Lower lobe of right lung (tissue), 2 donors: ENCODE results near the gene GRIK4. TPM values are rescaled to one million over a fixed set of nuclear protein-coding genes. Genes with fewer than 3 reads are reported as not detected.

Experiments used
- ATAC-seq, 2 donors: fragments of 200-7000 bp; cut with Tn5 transposase; one replicate each; pipeline ENCODE4 v1.9.1; 2020 to 2022; ENCODE audit warnings: mild to moderate bottlenecking in 2 of 2, moderate library complexity in 2 of 2
- DNase-seq: peaks from one replicate; pipeline ENCODE4 v3.0.0-alpha.2; 2020
- H3K27ac ChIP-seq: fragments of 200-600 bp; one replicate; pipeline ENCODE4 v1.8.0; 2022
- H3K27me3 ChIP-seq: fragments of 200-600 bp; one replicate; pipeline ENCODE4 v1.8.0; 2022; ENCODE audit warnings: low read depth
- H3K36me3 ChIP-seq: fragments of 200-600 bp; one replicate; pipeline ENCODE4 v1.8.0; 2022; ENCODE audit warnings: mild to moderate bottlenecking
- H3K4me1 ChIP-seq: fragments of 200-600 bp; one replicate; pipeline ENCODE4 v1.8.0; 2022
- H3K4me3 ChIP-seq: fragments of 200-600 bp; one replicate; pipeline ENCODE4 v1.8.0; 2022; ENCODE audit warnings: mild to moderate bottlenecking
- H3K9me3 ChIP-seq: fragments of 200-600 bp; one replicate; pipeline ENCODE4 v1.8.0; 2022
- CTCF ChIP-seq: fragments of 200-600 bp; IDR thresholded peaks from one replicate; pipeline ENCODE4 v1.8.0; 2022; ENCODE audit warnings: antibody characterized with exemption, mild to moderate bottlenecking
- intact Hi-C: fragments of 100-400 bp; cut with DNase I; formaldehyde crosslinking; loops from one replicate; pipeline ENCODE4 v1.11.0; 2022
- total RNA-seq: library from RNA; stranded (reverse); fragmentation: NEBNext Ultra II Directional; extraction: Animal tissue kit (Norgen Biotek cat#: 25700); gene quantifications from one replicate; pipeline ENCODE4 v1.2.1, GENCODE V29; 2021
- donor health status: DM: no; HTN: yes; CAD: no; lungs with severe emphysema.

Gene GRIK4
- total RNA-seq, 1 donor from 2014 or later = 2.2 TPM

GRCh38 chr11:120629407-120630080 is 118.0 kb downstream of the GRIK4 start:
- H3K36me3 ChIP-seq = no peaks in the 10 kb centered on the region
- ATAC-seq (no peak), DNase-seq (peak; percentile 27)
- H3K27ac ChIP-seq = no peak overlapping the region
- H3K9me3 ChIP-seq = no peaks in the 10 kb centered on the region
- no peaks in the 10 kb centered on the region for H3K27me3 ChIP-seq
- no peak for TF ChIP-seq CTCF
- intact Hi-C loops = no loop called here
- no peak overlapping the region for H3K4me3 ChIP-seq
- H3K4me1 ChIP-seq = no peaks in the 10 kb centered on the region

- ATAC-seq (no peak), DNase-seq (peak; percentile 40)
- Histone ChIP-seq H3K27me3 (no peaks in the 10 kb centered on the region), H3K9me3 (no peaks in the 10 kb centered on the region), H3K4me1 (no peaks in the 10 kb centered on the region), H3K36me3 (no peaks in the 10 kb centered on the region), H3K27ac (no peak overlapping the region), H3K4me3 (no peak overlapping the region)
- TF ChIP-seq CTCF = no peak
- intact Hi-C loops = no loop called here
Measured at GRCh38 chr11:120630122-120630521, 118.6 kb downstream of the GRIK4 start.

GRCh38 chr11:120632579-120632978 is 121.0 kb downstream of the GRIK4 start:
- ATAC-seq (no peak), DNase-seq (peak; percentile 1)
- no peak for TF ChIP-seq CTCF
- Histone ChIP-seq H3K9me3 (no peaks in the 10 kb centered on the region), H3K36me3 (no peaks in the 10 kb centered on the region), H3K4me1 (no peaks in the 10 kb centered on the region), H3K27ac (no peak overlapping the region), H3K27me3 (peaks cover 2% of the 10 kb centered on the region), H3K4me3 (no peak overlapping the region)
- intact Hi-C loops = no loop called here

GRCh38 chr11:120633616-120634393 is 122.3 kb downstream of the GRIK4 start:
- no peak for DNase-seq
- intact Hi-C loops = no loop called here
- no peak for TF ChIP-seq CTCF

GRCh38 chr11:120634706-120635105 is 123.2 kb downstream of the GRIK4 start:
- no peak overlapping the region for H3K27ac ChIP-seq
- DNase-seq (no peak), ATAC-seq (no peak)
- TF ChIP-seq CTCF = no peak
- no peaks in the 10 kb centered on the region for H3K36me3 ChIP-seq
- intact Hi-C loops = no loop called here
- H3K4me3 ChIP-seq = no peak overlapping the region
- H3K27me3 ChIP-seq = peaks cover 3% of the 10 kb centered on the region
- no peaks in the 10 kb centered on the region for H3K9me3 ChIP-seq
- H3K4me1 ChIP-seq = no peaks in the 10 kb centered on the region

More at GRCh38 chr11:120633616-120634393, 122.3 kb downstream of the GRIK4 start:
- Histone ChIP-seq H3K27me3 (peaks cover 3% of the 10 kb centered on the region), H3K36me3 (no peaks in the 10 kb centered on the region), H3K4me1 (no peaks in the 10 kb centered on the region), H3K9me3 (no peaks in the 10 kb centered on the region), H3K27ac (no peak overlapping the region), H3K4me3 (no peak overlapping the region)
- no peak for ATAC-seq
